ENCODE results near the gene GIPC3.

GRCh38 chr19:3554254-3555083 lies 30.8 kb upstream of the GIPC3 start:
- TF ChIP-seq CTCF (IDR thresholded peaks at IDR 0.05) (no peak), EP300 (IDR thresholded peaks at IDR 0.05) (no peak)

Measured in ovary (tissue), 3 donors.